Adrenal gland (tissue), 12 donors: ENCODE results near the gene PLEKHN1. TPM values are rescaled to one million over a fixed set of nuclear protein-coding genes. Genes with fewer than 3 reads are reported as not detected.

Experiments
- DNase-seq, 7 donors: peaks; one replicate each; pipeline ENCODE4 v3.0.0-alpha.2; 2019 to 2020
- H3K27ac ChIP-seq, 5 donors: fragments of 200-600 bp; sonication (generic) in 4 of 5; 1 replicate in 3 of 5; 2 replicates in 2 of 5; pipeline versions ENCODE4 v1.5.1 to v1.8.0; 2016 to 2020; ENCODE audit warnings: mild to moderate bottlenecking in 1 of 5
- H3K27me3 ChIP-seq: fragments of 200-600 bp; 2 replicates; pipeline ENCODE4 v1.8.0; 2021
- H3K36me3 ChIP-seq, 2 donors: fragments of 200-600 bp; replicated peaks in 1 of 2; 1 replicate in 1 of 2; 2 replicates in 1 of 2; pipeline versions ENCODE4 v1.5.1 to v1.8.0; 2018 to 2022
- H3K4me1 ChIP-seq, 2 donors: fragments of 200-600 bp; replicated peaks in 1 of 2; 1 replicate in 1 of 2; 2 replicates in 1 of 2; pipeline versions ENCODE4 v1.5.1 to v1.8.0; 2018 to 2021
- H3K4me3 ChIP-seq, 4 donors: fragments of 200-600 bp; sonication (generic) in 3 of 4; one replicate each; pipeline ENCODE4 v1.5.1; 2016 to 2018
- H3K9me3 ChIP-seq, 3 donors: fragments of 200-600 bp; sonication (generic) in 1 of 3; replicated peaks in 1 of 3; 1 replicate in 2 of 3; 2 replicates in 1 of 3; pipeline versions ENCODE4 v1.5.1 to v1.8.0; 2016 to 2021
- POLR2A ChIP-seq, 2 donors: fragments of 450-650 bp; IDR thresholded peaks; one replicate each; pipeline ENCODE4 v1.6.1; 2017; ENCODE audit warnings: antibody characterized with exemption in 2 of 2, mild to moderate bottlenecking in 2 of 2, moderate library complexity in 1 of 2
- WGBS, 4 donors: extraction: QIAGEN DNeasy Blood & Tissue Kit in 2 of 4; methylation state at CpG; one replicate each; pipeline versions ENCODE4 v1.1.5 to v1.1.7; 2013 to 2017; 5-methylcytosine and 5-hydroxymethylcytosine counted together
- intact Hi-C, 2 donors: fragments of 100-400 bp; cut with DNase I; formaldehyde crosslinking; loops; one replicate each; pipeline versions ENCODE4 v1.14.1 to v1.15.0; 2022 to 2023
- polyA plus RNA-seq, 3 donors: library from polyadenylated mRNA; stranded (reverse); fragments of 200-250 nt in 2 of 3; fragments of 350-450 nt in 1 of 3; fragmentation: Illumina TruSeq in 1 of 3; extraction: RNeasy Lipid Tissue Mini Kit (QIAGEN cat#74804) in 1 of 3; gene quantifications; one replicate each; pipeline ENCODE4 v1.2.3, GENCODE V29; 2013 to 2014
- total RNA-seq, 9 donors: library from RNA; depleted of rRNA in 4 of 9; stranded (reverse); fragments of >200 nt in 4 of 9; fragments of 120-200 nt in 1 of 9; fragmentation: NEBNext Ultra II Directional in 1 of 9; extraction: Animal tissue kit (Norgen Biotek cat#: 25700) in 1 of 9; gene quantifications; one replicate each; pipeline versions ENCODE4 v1.1.0 to v1.2.4, GENCODE V29; 2013 to 2023
- TF ChIP-seq, protein P1 (sequence below), 6 experiments: fragments of 450-650 bp in 4 of 6; fragments of 200-600 bp in 2 of 6; sonication (generic) in 1 of 6; IDR thresholded peaks; 1 replicate in 5 of 6; 2 replicates in 1 of 6; pipeline versions ENCODE4 v1.5.1 to v1.8.0; 2016 to 2021; ENCODE audit warnings: antibody characterized with exemption in 6 of 6, mild to moderate bottlenecking in 2 of 6, moderate library complexity in 1 of 6
- donor health status: healthy with polysubstance abuse.
- donor health status: Bipolar disorder and iron deficiency.
- donor health status: DM: yes; HTN: yes; CAD: no.
- donor health status: DM: no; HTN: no; CAD: no.
- donor health status: DM: no; HTN: no; CAD: no.
- donor health status: DM: yes; HTN: yes; CAD: no.

Gene PLEKHN1
- total and polyA plus RNA-seq, 12 donors: 0.05 to 10.5 (median 1.3) TPM; not detected in 3

DNA sequence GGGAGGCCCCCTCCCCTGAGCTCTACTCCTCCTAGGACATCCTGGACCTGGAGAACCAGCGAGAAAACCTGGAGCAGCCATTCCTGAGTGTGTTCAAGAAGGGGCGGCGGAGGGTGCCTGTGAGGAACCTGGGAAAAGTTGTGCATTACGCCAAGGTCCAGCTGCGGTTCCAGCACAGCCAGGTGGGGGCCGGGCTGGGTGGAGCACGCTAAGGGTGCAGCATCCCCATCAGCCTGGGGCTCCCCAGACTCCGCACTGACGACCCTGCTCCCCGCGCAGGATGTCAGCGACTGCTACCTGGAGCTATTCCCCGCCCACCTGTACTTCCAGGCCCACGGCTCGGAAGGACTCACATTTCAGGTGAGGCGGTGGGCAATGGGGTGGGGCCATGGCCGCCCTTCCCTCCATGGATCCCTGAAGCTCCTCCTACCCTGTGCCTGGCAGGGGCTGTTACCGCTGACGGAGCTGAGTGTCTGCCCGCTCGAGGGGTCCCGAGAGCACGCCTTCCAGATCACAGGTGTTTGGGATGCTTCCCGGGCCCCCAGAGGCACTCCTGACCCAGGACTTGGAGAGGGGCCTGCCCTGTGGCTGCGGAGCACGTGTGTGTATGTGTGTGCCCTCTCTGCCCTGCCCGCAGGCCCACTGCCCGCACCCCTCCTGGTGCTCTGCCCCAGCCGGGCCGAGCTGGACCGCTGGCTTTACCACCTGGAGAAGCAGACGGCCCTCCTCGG is 4.1 kb downstream of the PLEKHN1 start:
- H3K4me3 ChIP-seq: no peak overlapping the region
- peaks cover 53% of the 10 kb centered on the region for H3K27me3 ChIP-seq
- no peak overlapping the region for H3K27ac ChIP-seq
- intact Hi-C loops: loop anchor here in 1 of 2 donors (10.0 kb wide), 1 partner anchor 66 kb away; no protein-coding TSS in a partner anchor
- H3K4me1 ChIP-seq: peaks cover 14 to 15% of the 10 kb centered on the region in 2 donors
- WGBS, 4 donors: 0 to 19% (median 14%) methylated on average over 4 to 33 of the region's 33 CpGs
- no peak for TF ChIP-seq POLR2A (IDR thresholded peaks at IDR 0.05)
- TF ChIP-seq, protein P1, sequence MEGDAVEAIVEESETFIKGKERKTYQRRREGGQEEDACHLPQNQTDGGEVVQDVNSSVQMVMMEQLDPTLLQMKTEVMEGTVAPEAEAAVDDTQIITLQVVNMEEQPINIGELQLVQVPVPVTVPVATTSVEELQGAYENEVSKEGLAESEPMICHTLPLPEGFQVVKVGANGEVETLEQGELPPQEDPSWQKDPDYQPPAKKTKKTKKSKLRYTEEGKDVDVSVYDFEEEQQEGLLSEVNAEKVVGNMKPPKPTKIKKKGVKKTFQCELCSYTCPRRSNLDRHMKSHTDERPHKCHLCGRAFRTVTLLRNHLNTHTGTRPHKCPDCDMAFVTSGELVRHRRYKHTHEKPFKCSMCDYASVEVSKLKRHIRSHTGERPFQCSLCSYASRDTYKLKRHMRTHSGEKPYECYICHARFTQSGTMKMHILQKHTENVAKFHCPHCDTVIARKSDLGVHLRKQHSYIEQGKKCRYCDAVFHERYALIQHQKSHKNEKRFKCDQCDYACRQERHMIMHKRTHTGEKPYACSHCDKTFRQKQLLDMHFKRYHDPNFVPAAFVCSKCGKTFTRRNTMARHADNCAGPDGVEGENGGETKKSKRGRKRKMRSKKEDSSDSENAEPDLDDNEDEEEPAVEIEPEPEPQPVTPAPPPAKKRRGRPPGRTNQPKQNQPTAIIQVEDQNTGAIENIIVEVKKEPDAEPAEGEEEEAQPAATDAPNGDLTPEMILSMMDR (IDR thresholded peaks at IDR 0.05): no peak
- H3K9me3 ChIP-seq: no peaks in the 10 kb centered on the region
- no peak for DNase-seq
- H3K36me3 ChIP-seq: no peaks in the 10 kb centered on the region

DNA sequence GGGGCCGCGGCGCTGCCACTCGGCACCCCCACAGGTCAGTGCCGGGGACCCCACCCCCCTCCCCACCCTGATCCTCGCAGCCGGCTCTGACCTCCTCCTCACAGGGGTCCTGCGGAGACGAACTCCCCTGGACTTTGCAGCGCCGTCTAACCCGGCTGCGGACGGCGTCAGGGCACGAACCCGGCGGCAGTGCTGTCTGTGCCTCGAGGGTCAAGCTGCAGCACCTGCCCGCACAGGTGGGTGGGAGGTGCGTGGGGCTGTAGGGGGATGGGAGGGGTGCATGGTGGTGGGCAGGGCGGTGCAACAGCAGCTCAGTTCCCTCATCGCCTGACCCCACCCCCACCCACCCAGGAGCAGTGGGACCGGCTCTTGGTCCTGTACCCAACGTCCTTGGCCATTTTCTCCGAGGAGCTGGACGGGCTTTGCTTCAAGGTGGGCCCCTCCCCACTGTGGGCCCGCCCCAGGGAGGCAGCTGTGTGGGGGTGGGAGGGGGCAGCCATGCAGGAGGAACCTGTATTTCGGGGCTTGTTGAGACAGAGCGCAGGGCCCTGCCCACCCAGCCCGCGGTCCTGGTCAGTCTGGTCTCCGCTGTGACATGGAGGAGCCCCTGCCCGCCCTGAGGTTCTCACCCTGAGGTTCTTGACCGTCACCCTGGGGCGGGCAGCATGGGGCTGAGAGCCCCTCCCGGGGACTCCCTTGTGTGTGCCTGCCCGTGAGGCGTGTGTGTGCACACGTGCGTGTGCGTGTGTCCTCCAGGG is 4.9 kb downstream of the PLEKHN1 start:
- TF ChIP-seq POLR2A (IDR thresholded peaks at IDR 0.05): no peak
- TF ChIP-seq, protein P1 (IDR thresholded peaks at IDR 0.05): no peak
- DNase-seq: no peak
- 31 to 44% (median 38%) methylated on average over 14 to 42 of the region's 42 CpGs for WGBS, 4 donors
- H3K27me3 ChIP-seq: peaks cover 59% of the 10 kb centered on the region
- H3K4me3 ChIP-seq: no peak overlapping the region
- no peaks in the 10 kb centered on the region for H3K9me3 ChIP-seq
- H3K27ac ChIP-seq: no peak overlapping the region
- H3K4me1 ChIP-seq: peaks cover 10% of the 10 kb centered on the region in 2 donors
- intact Hi-C loops: loop anchor here in 1 of 2 donors (10.0 kb wide), 1 partner anchor 66 kb away; no protein-coding TSS in a partner anchor
- no peaks in the 10 kb centered on the region for H3K36me3 ChIP-seq

DNA sequence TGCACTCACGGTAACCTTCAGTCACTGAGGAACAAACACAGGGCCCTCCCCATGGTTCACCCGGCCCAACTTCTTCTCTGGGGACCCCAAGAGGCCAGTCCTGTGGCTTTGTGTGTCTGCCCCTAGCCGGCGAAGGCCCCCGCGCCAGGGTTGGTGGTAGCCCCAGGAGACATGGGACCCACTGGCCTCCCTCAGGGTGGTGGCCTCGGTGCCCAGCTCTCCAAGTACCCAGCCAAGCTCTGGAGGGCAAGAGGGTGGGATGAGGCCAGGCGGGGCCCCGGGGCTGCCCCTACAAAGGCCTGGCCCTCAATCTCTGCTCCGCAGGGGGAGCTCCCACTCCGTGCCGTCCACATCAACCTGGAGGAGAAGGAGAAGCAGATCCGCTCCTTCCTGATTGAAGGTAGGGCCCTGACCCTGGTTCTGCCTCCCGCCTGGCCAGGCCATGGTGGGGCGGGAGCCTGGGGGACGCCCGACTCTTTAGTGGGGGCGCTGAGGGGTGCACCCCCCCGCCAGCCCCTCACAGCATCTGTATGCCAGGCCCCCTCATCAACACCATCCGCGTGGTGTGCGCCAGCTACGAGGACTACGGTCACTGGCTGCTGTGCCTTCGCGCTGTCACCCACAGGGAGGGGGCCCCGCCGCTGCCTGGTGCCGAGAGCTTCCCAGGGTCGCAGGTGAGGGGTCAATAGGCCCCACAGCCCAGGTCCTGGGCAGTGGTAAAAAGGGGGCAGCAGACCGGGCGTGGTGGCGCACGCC is 5.6 kb downstream of the PLEKHN1 start:
- H3K27me3 ChIP-seq: peaks cover 61% of the 10 kb centered on the region
- no peaks in the 10 kb centered on the region for H3K36me3 ChIP-seq
- intact Hi-C loops: loop anchor here in 1 of 2 donors (10.0 kb wide), 1 partner anchor 67 kb away; no protein-coding TSS in a partner anchor
- H3K4me3 ChIP-seq: no peak overlapping the region
- H3K9me3 ChIP-seq: no peaks in the 10 kb centered on the region
- peaks cover 4 to 5% of the 10 kb centered on the region in 2 donors for H3K4me1 ChIP-seq
- TF ChIP-seq, protein P1 (IDR thresholded peaks at IDR 0.05): no peak
- no peak for DNase-seq
- WGBS, 4 donors: 76 to 89% (median 82%) methylated on average over 9 to 34 of the region's 34 CpGs
- H3K27ac ChIP-seq: no peak overlapping the region
